Measurements from ENCODE around the gene PRUNE1. TPM values are rescaled to one million over a fixed set of nuclear protein-coding genes. Genes with fewer than 3 reads are reported as not detected.

Gene PRUNE1
- total RNA-seq, 4 donors from 2014 or later: 12.9 to 30.7 (median 22.9) TPM

DNA sequence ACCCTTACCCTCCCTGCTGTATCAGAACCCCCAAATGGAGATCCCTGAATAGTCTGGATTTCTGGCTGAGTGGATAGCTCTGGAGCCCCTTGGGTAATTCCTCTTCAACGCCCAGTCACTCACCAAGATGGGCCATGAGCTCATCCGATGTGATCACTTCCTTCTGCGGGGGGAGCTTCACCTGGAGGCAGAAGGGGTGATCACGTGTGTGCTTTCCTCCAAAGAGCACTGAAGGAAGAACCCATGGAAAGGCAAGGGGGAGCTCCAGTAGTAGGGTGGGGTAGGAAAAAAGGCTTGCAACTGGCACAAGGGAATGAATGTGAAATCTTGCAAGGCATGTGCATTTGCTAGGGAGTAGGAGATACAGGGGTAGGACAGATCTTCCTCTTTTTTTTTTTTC, 6.6 kb upstream of the PRUNE1 start:
- no peak overlapping the region for H3K4me3 ChIP-seq (ENCODE audit: low read depth, poor library complexity, severe bottlenecking)
- DNase-seq (ENCODE audit: low spot score in 2 of 2): no peak
- no peak for TF ChIP-seq POLR2A (IDR thresholded peaks at IDR 0.05)
- TF ChIP-seq, protein P1, sequence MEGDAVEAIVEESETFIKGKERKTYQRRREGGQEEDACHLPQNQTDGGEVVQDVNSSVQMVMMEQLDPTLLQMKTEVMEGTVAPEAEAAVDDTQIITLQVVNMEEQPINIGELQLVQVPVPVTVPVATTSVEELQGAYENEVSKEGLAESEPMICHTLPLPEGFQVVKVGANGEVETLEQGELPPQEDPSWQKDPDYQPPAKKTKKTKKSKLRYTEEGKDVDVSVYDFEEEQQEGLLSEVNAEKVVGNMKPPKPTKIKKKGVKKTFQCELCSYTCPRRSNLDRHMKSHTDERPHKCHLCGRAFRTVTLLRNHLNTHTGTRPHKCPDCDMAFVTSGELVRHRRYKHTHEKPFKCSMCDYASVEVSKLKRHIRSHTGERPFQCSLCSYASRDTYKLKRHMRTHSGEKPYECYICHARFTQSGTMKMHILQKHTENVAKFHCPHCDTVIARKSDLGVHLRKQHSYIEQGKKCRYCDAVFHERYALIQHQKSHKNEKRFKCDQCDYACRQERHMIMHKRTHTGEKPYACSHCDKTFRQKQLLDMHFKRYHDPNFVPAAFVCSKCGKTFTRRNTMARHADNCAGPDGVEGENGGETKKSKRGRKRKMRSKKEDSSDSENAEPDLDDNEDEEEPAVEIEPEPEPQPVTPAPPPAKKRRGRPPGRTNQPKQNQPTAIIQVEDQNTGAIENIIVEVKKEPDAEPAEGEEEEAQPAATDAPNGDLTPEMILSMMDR (IDR thresholded peaks at IDR 0.05): no peak
- intact Hi-C loops (cut with DNase I; ENCODE audit: low total_unique reads): no loop called here
- 70 to 85% methylated on average over 4 of the region's 4 CpGs for WGBS, 2 donors

DNA sequence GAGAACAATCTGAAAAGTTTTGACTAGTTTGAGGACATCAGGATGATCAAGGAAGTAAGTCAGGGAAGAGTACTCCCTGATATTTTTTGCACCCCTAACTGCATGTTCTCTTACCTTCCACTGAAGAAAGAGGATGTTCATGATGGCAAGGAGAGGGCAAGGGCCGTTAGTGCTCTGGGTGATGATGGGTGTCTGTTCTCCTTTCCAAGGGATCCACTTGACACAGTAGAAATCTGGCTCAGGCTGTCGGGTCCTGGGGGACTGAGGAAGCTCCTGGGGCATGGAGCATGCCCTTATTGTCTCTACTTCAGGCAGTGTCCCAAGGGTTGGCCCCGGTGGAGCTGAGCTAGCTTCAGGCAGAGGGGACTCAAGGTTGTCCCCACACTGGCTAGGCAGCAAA, 6.2 kb upstream of the PRUNE1 start:
- DNase-seq (ENCODE audit: low spot score in 2 of 2): no peak
- intact Hi-C loops (cut with DNase I; ENCODE audit: low total_unique reads): no loop called here
- no peak overlapping the region for H3K4me3 ChIP-seq (ENCODE audit: low read depth, poor library complexity, severe bottlenecking)
- WGBS, 2 donors: 61 to 72% methylated on average over 3 of the region's 3 CpGs
- TF ChIP-seq, protein P1 (IDR thresholded peaks at IDR 0.05): no peak
- TF ChIP-seq POLR2A (IDR thresholded peaks at IDR 0.05): no peak

DNA sequence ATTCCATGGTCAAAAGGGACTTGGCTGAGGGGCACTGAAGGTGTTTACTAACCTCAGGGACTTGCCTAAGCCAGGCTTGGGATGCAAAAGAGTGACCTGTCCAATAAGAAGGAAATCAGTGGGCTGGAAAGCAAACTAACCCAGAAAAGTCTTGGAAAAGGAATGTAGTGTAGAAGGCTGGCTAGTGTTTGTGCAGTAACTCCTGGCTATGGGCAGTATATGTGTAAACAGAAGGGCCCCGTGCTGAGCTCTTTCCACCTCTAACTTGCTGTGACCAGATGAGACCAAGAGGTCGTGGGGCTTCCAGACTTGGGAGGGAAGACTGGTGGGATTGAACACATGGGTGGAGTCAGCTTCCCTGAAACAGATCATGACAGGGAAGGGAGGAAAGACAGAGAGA, 5.6 kb upstream of the PRUNE1 start:
- no peak overlapping the region for H3K4me3 ChIP-seq (ENCODE audit: low read depth, poor library complexity, severe bottlenecking)
- no peak for TF ChIP-seq POLR2A (IDR thresholded peaks at IDR 0.05)
- TF ChIP-seq, protein P1 (IDR thresholded peaks at IDR 0.05): no peak
- intact Hi-C loops (cut with DNase I; ENCODE audit: low total_unique reads): no loop called here
- DNase-seq (ENCODE audit: low spot score in 2 of 2): no peak
- 47 to 51% methylated on average over 2 of the region's 2 CpGs for WGBS, 2 donors

DNA sequence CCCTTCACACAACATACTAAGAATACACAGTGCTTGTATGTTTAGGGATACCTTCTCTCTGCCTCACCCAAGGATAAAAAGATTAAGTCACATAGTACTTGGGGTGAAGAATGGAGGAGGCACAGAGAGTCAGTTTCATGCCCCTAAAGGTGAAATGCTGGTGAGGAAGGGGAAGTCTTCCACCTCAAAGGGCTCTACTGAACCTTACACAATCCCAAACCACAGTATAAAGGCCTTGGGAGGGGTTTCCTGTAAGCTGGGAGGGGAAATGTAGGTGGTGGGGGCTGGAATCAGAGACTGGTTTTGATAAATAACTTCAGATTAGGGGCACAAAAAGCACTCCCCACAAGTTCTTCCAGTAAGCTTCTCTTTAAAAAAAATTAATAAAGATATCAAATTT, 5.1 kb upstream of the PRUNE1 start:
- TF ChIP-seq, protein P1 (IDR thresholded peaks at IDR 0.05): no peak
- TF ChIP-seq POLR2A (IDR thresholded peaks at IDR 0.05): no peak
- no peak overlapping the region for H3K4me3 ChIP-seq (ENCODE audit: low read depth, poor library complexity, severe bottlenecking)
- DNase-seq (ENCODE audit: low spot score in 2 of 2): no peak
- intact Hi-C loops (cut with DNase I; ENCODE audit: low total_unique reads): no loop called here

DNA sequence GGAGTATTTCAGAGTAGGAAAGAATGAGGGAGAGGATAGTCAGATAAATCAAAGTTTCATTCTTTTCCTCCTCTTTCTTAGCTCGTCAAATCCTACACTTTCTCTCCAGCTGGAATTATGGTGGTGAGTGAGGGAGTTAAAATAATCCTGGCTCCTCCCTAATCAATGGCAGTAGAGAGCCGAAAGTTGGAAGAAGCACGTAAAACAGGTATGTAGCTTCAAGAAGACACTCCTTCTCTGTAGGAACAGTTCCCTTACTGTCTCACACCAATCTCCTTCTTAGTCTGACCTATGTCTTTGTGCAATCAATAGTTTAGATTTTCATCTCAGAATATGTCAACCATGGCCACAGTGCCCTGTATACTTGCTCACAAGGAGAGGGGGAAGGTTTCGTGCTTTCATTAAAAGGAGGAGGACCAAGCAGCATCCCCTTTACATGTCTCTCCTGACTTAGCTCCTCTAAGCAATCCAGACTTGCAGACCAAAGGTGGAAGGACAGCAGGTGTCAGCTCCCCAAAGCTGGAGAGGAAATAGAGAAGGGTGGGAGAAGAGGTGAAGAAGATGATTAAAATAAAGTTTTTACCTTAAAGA, 2.4 kb upstream of the PRUNE1 start:
- peak overlapping the region; percentile 53 for H3K4me3 ChIP-seq (ENCODE audit: low read depth, poor library complexity, severe bottlenecking)
- intact Hi-C loops (cut with DNase I; ENCODE audit: low total_unique reads): no loop called here
- 4 to 5% methylated on average over 4 of the region's 4 CpGs for WGBS, 2 donors
- no peak for DNase-seq (ENCODE audit: low spot score in 2 of 2)
- TF ChIP-seq, protein P1 (IDR thresholded peaks at IDR 0.05): no peak
- no peak for TF ChIP-seq POLR2A (IDR thresholded peaks at IDR 0.05)
